Muscle layer of duodenum (tissue), 2 donors: ENCODE data around the gene SLC4A4.

Experiments used
- H3K27ac ChIP-seq: one replicate; pipeline ENCODE4 v1.7.0; 2013; ENCODE audit warnings: mild to moderate bottlenecking, low read length
- H3K27me3 ChIP-seq: one replicate; pipeline ENCODE4 v1.7.0; 2013; ENCODE audit warnings: low read depth, mild to moderate bottlenecking, control low read depth, low read length
- H3K36me3 ChIP-seq, 2 donors: one replicate each; pipeline ENCODE4 v1.7.0; 2013; ENCODE audit warnings: low read length in 2 of 2, control low read depth in 1 of 2, mild to moderate bottlenecking in 1 of 2; ENCODE audit not compliant: insufficient read depth in 2 of 2, control insufficient read depth in 1 of 2
- H3K4me1 ChIP-seq, 2 donors: one replicate each; pipeline ENCODE4 v1.7.0; 2013; ENCODE audit warnings: low read length in 2 of 2, mild to moderate bottlenecking in 2 of 2, control low read depth in 1 of 2, moderate library complexity in 1 of 2; ENCODE audit not compliant: insufficient read depth in 2 of 2, control insufficient read depth in 1 of 2
- H3K4me3 ChIP-seq, 2 donors: one replicate each; pipeline ENCODE4 v1.7.0; 2013; ENCODE audit warnings: low read length in 2 of 2, low read depth in 1 of 2, mild to moderate bottlenecking in 1 of 2
- H3K9me3 ChIP-seq, 2 donors: one replicate each; pipeline ENCODE4 v1.7.0; 2013; ENCODE audit warnings: low read length in 2 of 2, control low read depth in 1 of 2, mild to moderate bottlenecking in 1 of 2; ENCODE audit not compliant: control insufficient read depth in 1 of 2
- donor health status: healthy.

SLC4A4 gene

DNA sequence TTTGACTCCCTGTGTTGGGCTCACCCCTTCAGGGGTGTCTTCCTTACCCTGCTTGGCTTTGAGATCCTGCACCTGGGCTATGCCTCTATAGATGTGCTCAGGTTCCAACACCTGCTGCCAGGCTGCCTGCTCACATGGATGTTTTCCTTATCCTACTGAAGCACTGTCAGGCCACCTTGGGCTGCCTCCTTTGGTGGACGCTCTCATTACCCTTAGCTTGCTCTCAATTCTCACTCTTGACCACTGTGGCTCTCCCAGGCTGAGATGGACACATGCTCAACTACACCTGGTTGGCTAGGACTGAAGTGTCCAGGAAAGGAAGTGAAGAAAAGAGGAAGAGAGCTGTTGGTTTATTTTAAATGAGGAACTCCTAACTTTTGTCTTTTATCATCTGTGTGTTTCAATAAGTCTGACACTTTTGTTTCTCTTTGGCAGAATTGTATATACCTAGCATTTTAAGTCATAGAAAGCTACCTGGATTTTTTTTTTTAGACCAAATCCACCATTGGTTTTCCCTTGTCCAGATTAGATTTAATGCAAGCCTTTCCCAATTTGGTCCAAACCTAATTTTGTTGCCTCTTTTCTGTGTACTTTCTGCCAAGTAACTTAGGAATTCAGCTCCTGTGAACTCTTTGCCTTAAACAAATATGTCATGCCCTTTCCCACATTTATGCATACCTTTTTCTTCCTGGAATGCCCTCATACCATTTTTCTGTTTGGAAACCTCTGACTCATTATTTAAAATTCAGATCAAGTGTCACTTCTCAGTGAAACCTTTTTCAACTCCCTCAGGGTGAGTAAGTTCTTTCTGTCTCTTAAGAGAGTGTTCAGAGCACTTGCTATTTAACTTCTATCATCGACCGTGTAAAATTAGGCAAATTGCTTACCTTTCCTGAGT is 269.2 kb downstream of the SLC4A4 start:
- peaks cover 0 to 4% of the 10 kb centered on the region in 2 donors for H3K9me3 ChIP-seq
- no peak overlapping the region for H3K27ac ChIP-seq
- no peak overlapping the region for H3K4me3 ChIP-seq

DNA sequence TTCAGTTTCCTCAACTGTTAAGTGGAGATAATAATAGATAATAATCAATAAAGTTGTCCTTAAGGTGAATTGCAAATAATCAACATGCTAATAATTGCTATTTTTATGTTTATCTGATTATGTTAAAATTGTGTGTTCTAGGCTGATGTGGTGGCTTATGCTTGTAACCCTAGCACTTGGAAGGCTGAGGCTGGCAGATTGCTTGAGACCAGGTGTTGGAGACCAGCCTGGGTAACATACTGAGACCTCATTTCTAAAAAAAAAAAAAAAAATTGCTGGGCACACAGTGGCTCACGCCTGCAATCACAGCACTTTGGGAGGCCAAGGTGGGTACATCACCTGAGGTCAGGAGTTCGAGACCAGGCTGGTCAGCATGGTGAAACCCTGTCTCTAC is 269.9 kb downstream of the SLC4A4 start:
- Histone ChIP-seq H3K4me1 (no peaks in the 10 kb centered on the region), H3K36me3 (no peaks in the 10 kb centered on the region), H3K27ac (no peak overlapping the region), H3K27me3 (no peaks in the 10 kb centered on the region), H3K4me3 (no peak overlapping the region), H3K9me3 (peaks cover 0 to 4% of the 10 kb centered on the region in 2 donors)

More for the DNA sequence above, 269.2 kb downstream of the SLC4A4 start:
- H3K36me3 ChIP-seq: no peaks in the 10 kb centered on the region
- no peaks in the 10 kb centered on the region for H3K27me3 ChIP-seq
- H3K4me1 ChIP-seq: no peaks in the 10 kb centered on the region

DNA sequence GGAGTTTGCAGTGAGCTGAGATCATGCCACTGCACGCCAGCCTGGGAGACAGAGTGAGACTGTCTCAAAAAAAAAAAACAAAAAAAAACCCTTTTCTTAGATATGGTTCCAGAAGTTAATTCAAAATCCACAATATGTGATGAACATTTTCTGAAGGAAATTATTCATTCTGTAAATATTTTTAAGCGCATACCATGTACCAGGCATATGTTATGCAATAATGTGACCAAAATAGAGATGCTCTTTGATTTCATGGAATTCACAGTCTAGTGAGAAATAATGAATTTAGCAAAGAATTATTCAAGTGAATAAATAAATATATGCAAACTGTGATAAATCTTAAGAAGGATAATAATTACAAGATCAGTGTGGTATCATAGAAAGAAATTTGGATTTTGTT is 270.3 kb downstream of the SLC4A4 start:
- peaks cover 0 to 4% of the 10 kb centered on the region in 2 donors for H3K9me3 ChIP-seq
- no peak overlapping the region for H3K4me3 ChIP-seq
- H3K27ac ChIP-seq: no peak overlapping the region
- no peaks in the 10 kb centered on the region for H3K27me3 ChIP-seq
- H3K4me1 ChIP-seq: no peaks in the 10 kb centered on the region
- H3K36me3 ChIP-seq: no peaks in the 10 kb centered on the region

DNA sequence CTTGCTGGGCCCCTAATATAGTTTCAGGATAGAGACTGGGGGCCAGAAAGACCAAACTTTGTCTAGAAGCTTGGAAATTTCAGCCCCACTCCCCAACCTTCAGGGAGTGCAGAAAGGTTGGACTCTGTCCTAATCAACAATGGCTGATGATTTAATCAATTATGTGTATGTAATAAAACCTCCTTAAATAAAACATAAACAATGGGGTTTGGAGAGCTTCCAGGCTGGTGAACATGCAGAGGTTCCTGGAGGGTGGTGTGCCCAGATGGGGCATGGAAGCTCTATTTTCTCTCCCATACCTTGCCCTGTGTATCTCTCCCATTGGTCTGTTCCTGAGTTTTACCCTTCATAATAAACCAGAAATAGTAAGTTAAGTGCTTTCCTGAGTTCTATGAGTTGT is 270.8 kb downstream of the SLC4A4 start:
- no peaks in the 10 kb centered on the region for H3K4me1 ChIP-seq
- H3K27me3 ChIP-seq: no peaks in the 10 kb centered on the region
- no peak overlapping the region for H3K27ac ChIP-seq
- peaks cover 0 to 4% of the 10 kb centered on the region in 2 donors for H3K9me3 ChIP-seq
- H3K4me3 ChIP-seq: no peak overlapping the region
- H3K36me3 ChIP-seq: no peaks in the 10 kb centered on the region

- H3K4me3 ChIP-seq: no peak overlapping the region
- H3K27me3 ChIP-seq: no peaks in the 10 kb centered on the region
- no peaks in the 10 kb centered on the region for H3K36me3 ChIP-seq
- H3K4me1 ChIP-seq: no peaks in the 10 kb centered on the region
- H3K9me3 ChIP-seq: peaks cover 0 to 5% of the 10 kb centered on the region in 2 donors
- no peak overlapping the region for H3K27ac ChIP-seq
Observed at GRCh38 chr4:71614621-71615020, 275.8 kb downstream of the SLC4A4 start.

- Histone ChIP-seq H3K27ac (no peak overlapping the region), H3K36me3 (no peaks in the 10 kb centered on the region), H3K4me3 (no peak overlapping the region), H3K27me3 (no peaks in the 10 kb centered on the region), H3K4me1 (no peaks in the 10 kb centered on the region), H3K9me3 (peaks cover 0 to 5% of the 10 kb centered on the region in 2 donors)
Observed at GRCh38 chr4:71616168-71616811, 277.5 kb downstream of the SLC4A4 start.
